GM23338 (cell line): ENCODE data around the gene OTOGL.

ENCODE experiments used
- CREB1 ChIP-seq: fragments of 250-450 bp; sonication (Bioruptor Pico); IDR thresholded peaks from 2 replicates; pipeline ENCODE4 v1.5.0; 2020; ENCODE audit warnings: low read depth, mild to moderate bottlenecking, moderate library complexity
- CTCF ChIP-seq, 2 experiments: fragments of 200-600 bp in 1 of 2; sonication (generic) in 1 of 2; conservative IDR thresholded peaks; 2 replicates each; pipeline versions ENCODE4 v1.5.1 to v1.6.1; 2016 to 2017; ENCODE audit warnings: antibody characterized with exemption in 2 of 2, low read depth in 2 of 2, mild to moderate bottlenecking in 2 of 2, moderate library complexity in 1 of 2
- ETS1 ChIP-seq: IDR thresholded peaks from 2 replicates; pipeline ENCODE4 v1.6.1; 2016; ENCODE audit warnings: antibody characterized with exemption
- EZH2 ChIP-seq: fragments of 200-600 bp; sonication (generic); IDR thresholded peaks from one replicate; pipeline ENCODE4 v1.8.0; 2017; ENCODE audit warnings: antibody characterized with exemption, mild to moderate bottlenecking, low read depth; ENCODE audit not compliant: unreplicated experiment
- EZH2phosphoT487 ChIP-seq: fragments of 200-600 bp; sonication (generic); IDR thresholded peaks from one replicate; pipeline ENCODE4 v1.8.1; 2018; ENCODE audit warnings: antibody characterized with exemption; ENCODE audit not compliant: unreplicated experiment
- JUNB ChIP-seq: IDR thresholded peaks from one replicate; pipeline ENCODE4 v1.6.1; 2016; ENCODE audit warnings: antibody characterized with exemption; ENCODE audit not compliant: unreplicated experiment
- NANOG ChIP-seq: IDR thresholded peaks from 2 replicates; pipeline ENCODE4 v1.6.1; 2016; ENCODE audit warnings: antibody characterized with exemption, borderline replicate concordance
- POLR2AphosphoS5 ChIP-seq: IDR thresholded peaks from 2 replicates; pipeline ENCODE4 v1.6.1; 2016; ENCODE audit warnings: antibody characterized with exemption, low read depth
- REST ChIP-seq: IDR thresholded peaks from one replicate; pipeline ENCODE4 v1.6.1; 2018; ENCODE audit warnings: antibody characterized with exemption; ENCODE audit not compliant: unreplicated experiment
- STAT1 ChIP-seq: IDR thresholded peaks from one replicate; pipeline ENCODE4 v1.6.1; 2016; ENCODE audit warnings: antibody characterized with exemption; ENCODE audit not compliant: unreplicated experiment
- ZNF114 ChIP-seq: fragments of 250-450 bp; sonication (Bioruptor Pico); IDR thresholded peaks from 2 replicates; pipeline ENCODE4 v1.5.0; 2020; ENCODE audit warnings: mild to moderate bottlenecking, moderate library complexity
- ZNF331 ChIP-seq: fragments of 250-450 bp; sonication (Bioruptor Pico); IDR thresholded peaks from 2 replicates; pipeline ENCODE4 v1.5.0; 2020; ENCODE audit warnings: low read depth, mild to moderate bottlenecking, moderate library complexity
- ZNF462 ChIP-seq: fragments of 250-450 bp; sonication (Bioruptor Pico); IDR thresholded peaks from 2 replicates; pipeline ENCODE4 v1.5.0; 2020; ENCODE audit warnings: mild to moderate bottlenecking, moderate library complexity

- TF ChIP-seq CTCF (conservative IDR thresholded peaks at IDR 0.05; ENCODE audit: low read depth in 2 of 2) (no peak), REST (no peak), JUNB (no peak), POLR2AphosphoS5 (no peak), CREB1 (no peak), EZH2phosphoT487 (no peak), EZH2 (no peak), NANOG (no peak), ETS1 (no peak), ZNF114 (no peak), ZNF331 (CRISPR knock-in tag) (no peak), STAT1 (no peak), ZNF462 (CRISPR knock-in tag) (no peak)
These were observed 165.0 kb downstream of the OTOGL start for GRCh38 chr12:80264386-80264785.
